B cell (primary cell): ENCODE data around the gene NSA2. TPM values are rescaled to one million over a fixed set of nuclear protein-coding genes. Genes with fewer than 3 reads are reported as not detected.

ENCODE experiments used
- ATAC-seq: fragments of 200-7000 bp; cut with Tn5 transposase; one replicate; pipeline ENCODE4 v1.10.0; 2021; ENCODE audit warnings: low read depth, mild to moderate bottlenecking, moderate number of reproducible peaks, moderate library complexity
- CTCF ChIA-PET: fragments of 350-600 bp; sonication (Branson Sonifier 250); formaldehyde crosslinking; loops from one replicate; lab custom pipeline; 2021; ENCODE audit warnings: antibody characterized with exemption, inconsistent platforms; lab: Charles Lee
- POLR2A ChIA-PET: fragments of 350-600 bp; sonication (Branson Sonifier 250); formaldehyde crosslinking; loops from one replicate; lab custom pipeline; 2021; ENCODE audit warnings: antibody characterized with exemption; lab: Charles Lee
- DNase-seq: peaks from one replicate; pipeline ENCODE4 v3.0.0; 2013
- H2AFZ ChIP-seq: 2 replicates; pipeline ENCODE4 v1.6.1; 2012; ENCODE audit warnings: mild to moderate bottlenecking, low read depth, low read length; ENCODE audit not compliant: insufficient read depth, poor library complexity, severe bottlenecking
- H3K27ac ChIP-seq, 2 donors: 1 replicate in 1 of 2; 2 replicates in 1 of 2; pipeline ENCODE4 v1.5.1; 2012 to 2013; ENCODE audit warnings: low read length in 2 of 2, mild to moderate bottlenecking in 2 of 2, moderate library complexity in 1 of 2
- H3K27me3 ChIP-seq, 4 experiments: fragments of 200-600 bp in 1 of 4; sonication (generic) in 1 of 4; replicated peaks in 1 of 4; 1 replicate in 2 of 4; 2 replicates in 2 of 4; pipeline versions ENCODE4 v1.6.1 to v1.7.0; 2013 to 2016; ENCODE audit warnings: low read length in 3 of 4, mild to moderate bottlenecking in 2 of 4, mixed read lengths in 1 of 4, moderate library complexity in 1 of 4; ENCODE audit not compliant: insufficient read depth in 4 of 4, control insufficient read depth in 3 of 4; ENCODE audit errors: control extremely low read depth in 1 of 4
- H3K36me3 ChIP-seq, 2 experiments: replicated peaks in 1 of 2; 1 replicate in 1 of 2; 2 replicates in 1 of 2; pipeline versions ENCODE4 v1.6.1 to v1.7.1; 2013; ENCODE audit warnings: low read length in 1 of 2; ENCODE audit not compliant: insufficient read depth in 2 of 2, control insufficient read depth in 1 of 2; ENCODE audit errors: control extremely low read depth in 1 of 2, extremely low read depth in 1 of 2
- H3K4me1 ChIP-seq, 2 donors: fragments of 200-600 bp in 1 of 2; sonication (generic) in 1 of 2; 1 replicate in 1 of 2; 2 replicates in 1 of 2; pipeline versions ENCODE4 v1.5.1 to v1.6.1; 2013 to 2017; ENCODE audit warnings: low read length in 2 of 2; ENCODE audit not compliant: control insufficient read depth in 2 of 2, insufficient read depth in 2 of 2
- H3K4me2 ChIP-seq: replicated peaks from 2 replicates; pipeline ENCODE3; 2012; ENCODE audit warnings: mild to moderate bottlenecking, low read depth, low read length; ENCODE audit not compliant: poor library complexity, severe bottlenecking
- H3K4me3 ChIP-seq, 5 experiments: fragments of 200-600 bp in 1 of 5; sonication (generic) in 1 of 5; 1 replicate in 3 of 5; 2 replicates in 2 of 5; pipeline versions ENCODE4 v1.5.1 to v1.7.0; 2011 to 2016; ENCODE audit warnings: low read length in 4 of 5, mild to moderate bottlenecking in 4 of 5, low read depth in 2 of 5, control low read depth in 1 of 5, moderate library complexity in 1 of 5; ENCODE audit not compliant: insufficient read depth in 1 of 5; ENCODE audit errors: control extremely low read depth in 1 of 5, extremely low read depth in 1 of 5
- H3K79me2 ChIP-seq: fragments of 200-600 bp; sonication (generic); one replicate; pipeline ENCODE4 v1.6.0; 2016; ENCODE audit warnings: low read length; ENCODE audit not compliant: control insufficient read depth, insufficient read depth
- H3K9ac ChIP-seq: fragments of 200-600 bp; sonication (generic); 2 replicates; pipeline ENCODE4 v1.6.1; 2017; ENCODE audit warnings: mild to moderate bottlenecking, low read length, moderate library complexity
- H3K9me3 ChIP-seq, 3 donors: one replicate each; pipeline versions ENCODE4 v1.6.1 to v1.7.1; 2013; ENCODE audit warnings: low read length in 2 of 3; ENCODE audit not compliant: control insufficient read depth in 2 of 3, insufficient read depth in 1 of 3; ENCODE audit errors: control extremely low read depth in 1 of 3
- H4K20me1 ChIP-seq: 2 replicates; pipeline ENCODE4 v1.6.0; 2012; ENCODE audit warnings: mild to moderate bottlenecking, low read length; ENCODE audit not compliant: insufficient read depth, control insufficient read depth, poor library complexity, severe bottlenecking
- H3K27ac Mint-ChIP-seq: one replicate; pipeline ENCODE4 v1.8.0; 2021; ENCODE audit warnings: mixed read lengths
- H3K27me3 Mint-ChIP-seq: one replicate; pipeline ENCODE4 v1.8.0; 2021; ENCODE audit warnings: mixed read lengths
- H3K4me1 Mint-ChIP-seq: one replicate; pipeline ENCODE4 v1.8.0; 2021; ENCODE audit warnings: mixed read lengths
- H3K4me3 Mint-ChIP-seq: one replicate; pipeline ENCODE4 v1.8.0; 2021; ENCODE audit warnings: mixed read lengths
- H3K9me3 Mint-ChIP-seq: one replicate; pipeline ENCODE4 v1.8.0; 2022; ENCODE audit warnings: mixed read lengths; ENCODE audit not compliant: insufficient read depth
- EZH2 ChIP-seq: IDR thresholded peaks from 2 replicates; pipeline ENCODE4 v1.6.1; 2012; ENCODE audit warnings: borderline replicate concordance, low read depth, mild to moderate bottlenecking, moderate library complexity, low read length; ENCODE audit not compliant: insufficient read depth, poor library complexity, severe bottlenecking
- WGBS: methylation state at CpG from one replicate; pipeline ENCODE4 v1.1.5; 2013; ENCODE audit warnings: missing lambda C conversion rate; ENCODE audit not compliant: insufficient coverage; 5-methylcytosine and 5-hydroxymethylcytosine counted together
- intact Hi-C: fragments of 100-400 bp; cut with micrococcal nuclease; formaldehyde crosslinking; loops from one replicate; pipeline ENCODE4 v1.10.0; 2022
- polyA plus RNA-seq: library from polyadenylated mRNA; depleted of rRNA; stranded (reverse); fragments of >200 nt; gene quantifications from 2 replicates; pipeline ENCODE4 v1.2.3, GENCODE V29; 2012
- total RNA-seq, 2 donors: library from RNA; stranded (reverse); fragments of 120-200 nt in 1 of 2; gene quantifications; 1 replicate in 1 of 2; 2 replicates in 1 of 2; pipeline versions ENCODE4 v1.2.3 to v1.2.4, GENCODE V29; 2013 to 2022
- TF ChIP-seq, protein P1 (sequence below): fragments of 200-600 bp; IDR thresholded peaks from one replicate; pipeline ENCODE4 v1.8.0; 2022; ENCODE audit warnings: antibody characterized with exemption, mild to moderate bottlenecking

Gene NSA2
- total and polyA plus RNA-seq, 2 donors (not counting 1 experiment from before 2014, with no cell fraction given): 30.2 to 126 TPM

- H3K9me3 ChIP-seq: no peaks in the 10 kb centered on the region
Observed at GRCh38 chr5:74761241-74761640, 5.8 kb upstream of the NSA2 start.

GRCh38 chr5:74762599-74762998 lies 4.5 kb upstream of the NSA2 start:
- intact Hi-C loops: loop anchor here (10.0 kb wide), 1 partner anchor 1948 kb away; the partner anchor contains the start of gene TNPO1
- no peaks in the 10 kb centered on the region for H3K27me3 ChIP-seq
- H3K4me3 ChIP-seq: no peak overlapping the region
- H3K4me2 ChIP-seq: no peak overlapping the region
- H3K27ac ChIP-seq: no peak overlapping the region
- no peak overlapping the region for H3K9ac ChIP-seq
- peaks cover 14% of the 10 kb centered on the region in 2 donors for H3K4me1 ChIP-seq
- H3K9me3 ChIP-seq: no peaks in the 10 kb centered on the region
- ATAC-seq: no peak
- Mint-ChIP-seq H3K27ac (no peak overlapping the region), H3K4me1 (peaks cover 20% of the 10 kb centered on the region), H3K4me3 (no peak overlapping the region), H3K9me3 (no peaks in the 10 kb centered on the region), H3K27me3 (no peaks in the 10 kb centered on the region)
- no peak overlapping the region for H2AFZ ChIP-seq
- TF ChIP-seq, protein P1, sequence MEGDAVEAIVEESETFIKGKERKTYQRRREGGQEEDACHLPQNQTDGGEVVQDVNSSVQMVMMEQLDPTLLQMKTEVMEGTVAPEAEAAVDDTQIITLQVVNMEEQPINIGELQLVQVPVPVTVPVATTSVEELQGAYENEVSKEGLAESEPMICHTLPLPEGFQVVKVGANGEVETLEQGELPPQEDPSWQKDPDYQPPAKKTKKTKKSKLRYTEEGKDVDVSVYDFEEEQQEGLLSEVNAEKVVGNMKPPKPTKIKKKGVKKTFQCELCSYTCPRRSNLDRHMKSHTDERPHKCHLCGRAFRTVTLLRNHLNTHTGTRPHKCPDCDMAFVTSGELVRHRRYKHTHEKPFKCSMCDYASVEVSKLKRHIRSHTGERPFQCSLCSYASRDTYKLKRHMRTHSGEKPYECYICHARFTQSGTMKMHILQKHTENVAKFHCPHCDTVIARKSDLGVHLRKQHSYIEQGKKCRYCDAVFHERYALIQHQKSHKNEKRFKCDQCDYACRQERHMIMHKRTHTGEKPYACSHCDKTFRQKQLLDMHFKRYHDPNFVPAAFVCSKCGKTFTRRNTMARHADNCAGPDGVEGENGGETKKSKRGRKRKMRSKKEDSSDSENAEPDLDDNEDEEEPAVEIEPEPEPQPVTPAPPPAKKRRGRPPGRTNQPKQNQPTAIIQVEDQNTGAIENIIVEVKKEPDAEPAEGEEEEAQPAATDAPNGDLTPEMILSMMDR: no peak
- TF ChIP-seq EZH2: no peak
- H3K36me3 ChIP-seq: peaks cover 5 to 33% of the 10 kb centered on the region in 2 experiments
- WGBS: no CpG with 5 or more reads among the region's 2 CpGs
- POLR2A ChIA-PET: no interaction called here
- CTCF ChIA-PET: interaction anchor here (0.6 to 1.2 kb wide), 2 partner anchors 11 to 12 kb away, joined by 3 to 4 read pairs; no protein-coding TSS in a partner anchor
- DNase-seq: no peak
- peaks cover 40% of the 10 kb centered on the region for H3K79me2 ChIP-seq
- H4K20me1 ChIP-seq: peaks cover 9% of the 10 kb centered on the region

More at GRCh38 chr5:74761241-74761640, 5.8 kb upstream of the NSA2 start:
- Histone ChIP-seq H3K27me3 (no peaks in the 10 kb centered on the region), H3K4me2 (no peak overlapping the region), H3K27ac (no peak overlapping the region), H3K9ac (no peak overlapping the region), H3K79me2 (peaks cover 34% of the 10 kb centered on the region), H3K36me3 (peaks cover 6 to 46% of the 10 kb centered on the region in 2 experiments), H4K20me1 (peaks cover 8% of the 10 kb centered on the region), H2AFZ (no peak overlapping the region), H3K4me3 (no peak overlapping the region), H3K4me1 (peaks cover 12% of the 10 kb centered on the region in 2 donors)
- Mint-ChIP-seq H3K4me1 (peaks cover 12% of the 10 kb centered on the region), H3K27ac (no peak overlapping the region), H3K9me3 (peaks cover 5% of the 10 kb centered on the region), H3K27me3 (no peaks in the 10 kb centered on the region), H3K4me3 (no peak overlapping the region)
- ChIA-PET POLR2A (no interaction called here), CTCF (interaction anchor here (0.6 to 1.2 kb wide), 2 partner anchors 13 to 112 kb away, joined by 3 to 4 read pairs; no protein-coding TSS in a partner anchor)
- intact Hi-C loops: loop anchor here (10.0 kb wide), 1 partner anchor 1946 kb away; the partner anchor contains the start of gene TNPO1
- WGBS: no CpG with 5 or more reads among the region's 1 CpG
- DNase-seq: no peak
- no peak for ATAC-seq
- TF ChIP-seq, protein P1: no peak
- TF ChIP-seq EZH2: no peak
